OCI-LY3 (cell line): ENCODE results near the gene LDLRAD4.
"Not testable (repeated sequence)": the region's sequence is repeated elsewhere in the genome, so short reads cannot be mapped to it uniquely, and the experiment has no call there.

Experiments used
- EZH2phosphoT487 ChIP-seq: fragments of 200-600 bp; shearing (Covaris generic); IDR thresholded peaks from 2 replicates; pipeline ENCODE4 v1.6.1; 2018; ENCODE audit warnings: antibody characterized with exemption, mixed run types, low read depth
- TF ChIP-seq, protein P1 (sequence below): fragments of 200-600, 300-600 bp; sonication (generic); IDR thresholded peaks from 2 replicates; pipeline ENCODE4 v1.5.1; 2014; ENCODE audit warnings: antibody characterized with exemption, low read length, low read depth

DNA sequence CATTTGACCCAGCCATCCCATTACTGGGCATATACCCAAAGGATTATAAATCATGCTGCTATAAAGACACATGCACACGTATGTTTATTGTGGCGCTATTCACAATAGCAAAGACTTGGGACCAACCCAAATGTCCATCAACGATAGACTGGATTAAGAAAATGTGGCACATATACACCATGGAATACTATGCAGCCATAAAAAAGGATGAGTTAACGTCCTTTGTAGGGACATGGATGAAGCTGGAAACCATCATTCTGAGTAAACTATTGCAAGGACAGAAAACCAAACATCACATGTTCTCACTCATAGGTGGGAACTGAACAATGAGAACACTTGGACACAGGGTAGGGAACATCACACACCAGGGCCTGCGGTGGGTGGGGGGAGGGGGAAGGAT lies 476.8 kb downstream of the LDLRAD4 start:
- TF ChIP-seq, protein P1, sequence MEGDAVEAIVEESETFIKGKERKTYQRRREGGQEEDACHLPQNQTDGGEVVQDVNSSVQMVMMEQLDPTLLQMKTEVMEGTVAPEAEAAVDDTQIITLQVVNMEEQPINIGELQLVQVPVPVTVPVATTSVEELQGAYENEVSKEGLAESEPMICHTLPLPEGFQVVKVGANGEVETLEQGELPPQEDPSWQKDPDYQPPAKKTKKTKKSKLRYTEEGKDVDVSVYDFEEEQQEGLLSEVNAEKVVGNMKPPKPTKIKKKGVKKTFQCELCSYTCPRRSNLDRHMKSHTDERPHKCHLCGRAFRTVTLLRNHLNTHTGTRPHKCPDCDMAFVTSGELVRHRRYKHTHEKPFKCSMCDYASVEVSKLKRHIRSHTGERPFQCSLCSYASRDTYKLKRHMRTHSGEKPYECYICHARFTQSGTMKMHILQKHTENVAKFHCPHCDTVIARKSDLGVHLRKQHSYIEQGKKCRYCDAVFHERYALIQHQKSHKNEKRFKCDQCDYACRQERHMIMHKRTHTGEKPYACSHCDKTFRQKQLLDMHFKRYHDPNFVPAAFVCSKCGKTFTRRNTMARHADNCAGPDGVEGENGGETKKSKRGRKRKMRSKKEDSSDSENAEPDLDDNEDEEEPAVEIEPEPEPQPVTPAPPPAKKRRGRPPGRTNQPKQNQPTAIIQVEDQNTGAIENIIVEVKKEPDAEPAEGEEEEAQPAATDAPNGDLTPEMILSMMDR = not testable (repeated sequence)
- TF ChIP-seq EZH2phosphoT487 = not testable (repeated sequence)
